Ramos (cell line): ENCODE results near the gene NECAP2.

Experiments
- in situ Hi-C: fragments of 300-500 bp; cut with MboI; formaldehyde crosslinking; loops from one replicate; pipeline ENCODE4 v1.14.3; 2022; ENCODE audit warnings: low sequenced_read_pairs; ENCODE audit not compliant: unreplicated experiment

Gene NECAP2

DNA sequence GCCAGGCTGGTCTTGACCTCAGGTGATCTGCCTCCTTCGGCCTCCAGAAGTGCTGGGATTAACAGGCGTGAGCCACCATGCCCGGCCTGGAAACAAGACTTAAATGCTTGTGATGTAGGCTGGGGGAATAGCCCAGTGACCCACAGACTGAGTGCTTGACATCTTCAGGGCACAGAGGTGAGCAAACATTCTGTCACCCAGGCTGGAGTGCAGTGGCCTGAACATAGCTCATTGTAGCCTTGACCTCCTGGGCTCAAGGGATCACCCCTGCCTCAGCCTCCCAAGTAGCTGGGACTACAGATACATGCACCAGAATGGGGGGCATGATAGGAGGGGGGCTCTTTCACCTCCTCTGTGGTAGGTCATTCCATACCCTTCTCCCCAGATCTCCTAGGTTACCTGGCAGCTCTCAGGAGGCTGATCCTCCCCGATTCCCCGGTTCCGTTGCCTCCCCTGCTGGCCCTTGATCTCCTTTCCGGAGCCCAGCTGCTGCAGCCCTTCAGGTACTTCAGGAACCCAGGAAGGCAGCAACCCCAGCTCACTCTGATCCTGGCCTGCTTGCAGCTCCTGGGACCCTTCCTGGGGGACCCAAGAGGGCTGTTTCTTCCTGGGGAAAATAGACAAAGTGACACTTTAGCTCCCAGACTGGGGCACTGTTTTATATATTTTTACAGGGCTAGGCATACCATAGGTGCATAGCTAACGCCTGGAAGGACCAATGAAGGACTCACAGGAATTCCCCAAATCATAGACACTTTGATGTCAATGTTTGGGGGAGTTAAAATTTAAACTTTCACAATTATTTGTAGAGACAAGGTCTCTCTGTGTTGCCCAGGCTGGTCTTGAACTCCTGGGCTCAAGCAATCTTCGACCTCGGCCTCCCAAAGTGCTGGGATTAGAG, 15.1 kb upstream of the NECAP2 start:
- in situ Hi-C loops: no loop called here

DNA sequence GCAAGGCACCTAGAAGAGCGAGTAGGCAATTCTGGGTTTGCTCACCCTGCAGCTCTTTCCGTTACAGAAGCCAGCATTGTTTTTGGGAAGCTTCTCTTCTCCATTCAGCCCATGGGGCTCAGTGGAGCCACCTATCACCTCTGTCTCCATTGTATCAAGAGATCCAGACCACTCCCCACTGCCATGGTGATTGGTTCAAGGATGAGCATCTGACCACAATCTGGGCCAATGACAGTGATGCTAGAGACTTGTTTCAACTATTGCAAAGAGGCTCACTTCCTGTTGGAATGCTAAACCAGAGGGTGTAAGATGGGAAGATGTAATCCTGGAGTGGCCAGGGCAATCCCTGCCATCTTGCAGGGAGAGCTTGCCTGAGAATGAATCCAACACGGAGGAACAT, 9.9 kb upstream of the NECAP2 start:
- in situ Hi-C loops: no loop called here

DNA sequence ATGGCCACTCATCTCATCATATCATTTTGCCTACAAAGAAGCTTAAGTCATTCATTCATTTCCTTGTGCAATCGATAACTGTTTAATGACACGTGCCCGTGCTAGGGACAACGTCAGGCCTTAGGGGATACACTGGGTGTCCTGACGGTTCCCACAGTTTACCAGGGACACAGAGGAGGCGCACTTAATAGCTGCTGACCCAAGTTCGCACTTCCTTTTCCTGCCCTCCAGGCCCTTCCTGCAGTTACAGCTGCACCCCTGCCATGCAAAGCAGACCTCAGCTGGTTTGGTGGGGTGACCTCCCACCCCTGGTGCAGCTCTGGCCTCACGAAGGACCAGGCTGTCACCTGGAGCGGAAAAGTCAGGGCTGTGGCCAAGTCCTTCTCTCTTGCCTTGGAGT, 7.5 kb upstream of the NECAP2 start:
- in situ Hi-C loops: no loop called here

DNA sequence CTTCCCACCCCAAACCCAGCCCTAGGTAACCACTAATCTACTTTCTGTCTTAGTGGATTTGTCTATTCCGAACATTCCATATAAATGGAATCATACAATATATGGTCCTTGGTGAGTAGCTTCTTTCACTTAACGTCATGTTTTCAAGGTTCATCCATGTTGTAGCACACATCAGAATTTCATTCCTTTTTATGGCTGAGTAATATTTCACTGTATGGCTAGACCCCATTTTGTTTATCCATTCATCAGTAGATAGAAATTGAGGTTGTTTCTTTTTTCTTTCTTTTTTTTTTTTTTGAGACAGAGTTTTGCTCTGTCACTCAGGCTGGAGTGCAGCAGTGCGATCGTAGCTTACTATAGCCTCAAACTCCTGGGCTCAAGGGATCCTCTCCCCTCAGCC, 6.5 kb upstream of the NECAP2 start:
- in situ Hi-C loops: no loop called here

DNA sequence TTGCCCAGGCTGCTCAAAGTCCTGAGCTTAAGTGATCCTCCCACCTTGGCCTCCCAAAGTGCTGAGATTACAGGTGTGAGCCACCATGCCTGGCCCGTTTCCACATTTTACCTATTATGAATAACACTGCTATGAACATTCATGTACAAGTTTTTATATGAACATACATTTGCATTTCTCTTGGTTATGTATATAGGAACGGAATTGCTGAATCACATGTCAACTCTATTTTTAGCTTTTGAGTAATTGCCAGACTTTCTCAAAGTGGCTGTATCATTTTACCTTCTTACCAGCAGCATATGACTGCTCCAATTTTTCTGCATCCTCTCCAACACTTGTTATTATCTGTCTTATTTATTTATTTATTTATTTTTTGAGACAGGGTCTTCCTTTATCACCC, 6.0 kb upstream of the NECAP2 start:
- in situ Hi-C loops: no loop called here

DNA sequence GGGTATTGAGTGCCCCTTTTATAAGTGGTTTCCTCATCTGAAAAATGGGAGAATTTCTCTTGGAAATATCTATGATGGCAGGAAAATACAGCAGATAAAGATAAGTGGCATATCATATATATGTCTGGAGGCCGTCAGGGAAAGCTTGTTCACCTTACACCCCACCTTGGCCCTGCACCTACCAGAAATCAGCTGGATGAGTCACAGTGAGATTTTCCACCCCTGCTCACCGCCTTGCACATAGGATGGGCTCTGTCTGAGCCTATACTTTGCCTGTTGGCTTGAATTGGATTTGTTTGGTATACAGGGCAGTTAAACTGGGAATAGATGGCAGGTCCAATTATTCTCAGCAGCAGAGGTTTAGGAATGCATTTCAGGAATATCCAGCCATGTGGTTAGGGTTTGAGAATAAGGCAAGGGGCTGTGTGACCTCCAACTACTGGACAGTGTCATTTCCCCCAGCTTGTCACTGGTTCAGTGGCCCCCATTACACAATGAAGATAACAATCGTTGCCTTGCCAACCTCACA, 3.5 kb upstream of the NECAP2 start, which contains the start of gene SPATA21:
Gene SPATA21 (minus strand): TSS at position 479 of the 529 bp plus-strand sequence. CDS start 6,053 bp downstream, outside the sequence.
- in situ Hi-C loops: no loop called here

GRCh38 chr1:16438516-16438915, 2.0 kb upstream of the NECAP2 start:
- in situ Hi-C loops: no loop called here

DNA sequence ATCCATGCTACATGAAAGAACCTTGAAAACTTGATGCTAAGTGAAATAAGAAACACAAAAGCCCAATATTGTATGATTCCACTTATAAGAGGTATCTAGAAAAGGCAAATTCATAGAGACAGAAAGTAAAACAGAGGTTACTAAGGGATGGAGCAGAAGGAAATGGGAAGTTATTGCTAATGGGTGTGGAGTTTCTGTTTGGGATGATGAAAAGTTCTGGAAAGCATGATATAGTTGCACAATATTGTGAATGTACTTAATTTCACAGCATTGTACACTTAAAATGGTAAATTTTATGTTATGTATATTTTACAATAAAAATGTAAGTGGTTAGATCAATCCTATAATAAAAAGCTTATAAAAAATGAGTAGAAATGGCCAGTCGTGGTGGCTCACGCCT, 1.6 kb upstream of the NECAP2 start:
- in situ Hi-C loops: no loop called here

- in situ Hi-C loops: no loop called here
Observed at GRCh38 chr1:16440131-16440469, 424 bp upstream of the NECAP2 start.

- in situ Hi-C loops: no loop called here
Observed at GRCh38 chr1:16441282-16441665, 750 bp downstream of the NECAP2 start.

DNA sequence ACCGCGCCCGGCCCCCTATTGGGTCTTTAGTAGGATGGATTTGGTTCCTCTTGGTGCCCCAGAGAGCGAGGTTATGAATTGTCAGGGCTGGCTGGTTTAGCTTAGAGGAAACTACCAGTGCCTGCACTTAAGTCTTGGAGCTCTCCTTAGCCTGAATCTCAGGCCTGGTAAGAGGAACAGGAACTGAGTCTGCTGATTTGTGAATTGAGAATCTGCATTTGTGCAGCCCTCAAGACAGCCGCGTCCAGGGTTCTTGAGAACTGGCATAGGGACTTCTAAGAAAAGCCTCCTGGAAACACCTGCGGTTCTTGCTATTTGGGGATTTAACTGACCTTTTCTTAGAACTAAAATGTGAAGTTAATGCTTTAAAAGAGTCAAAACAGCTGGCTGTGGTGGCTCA, 1.7 kb downstream of the NECAP2 start:
- in situ Hi-C loops: no loop called here

- in situ Hi-C loops: no loop called here
Observed at GRCh38 chr1:16442941-16443340, 2.4 kb downstream of the NECAP2 start.

DNA sequence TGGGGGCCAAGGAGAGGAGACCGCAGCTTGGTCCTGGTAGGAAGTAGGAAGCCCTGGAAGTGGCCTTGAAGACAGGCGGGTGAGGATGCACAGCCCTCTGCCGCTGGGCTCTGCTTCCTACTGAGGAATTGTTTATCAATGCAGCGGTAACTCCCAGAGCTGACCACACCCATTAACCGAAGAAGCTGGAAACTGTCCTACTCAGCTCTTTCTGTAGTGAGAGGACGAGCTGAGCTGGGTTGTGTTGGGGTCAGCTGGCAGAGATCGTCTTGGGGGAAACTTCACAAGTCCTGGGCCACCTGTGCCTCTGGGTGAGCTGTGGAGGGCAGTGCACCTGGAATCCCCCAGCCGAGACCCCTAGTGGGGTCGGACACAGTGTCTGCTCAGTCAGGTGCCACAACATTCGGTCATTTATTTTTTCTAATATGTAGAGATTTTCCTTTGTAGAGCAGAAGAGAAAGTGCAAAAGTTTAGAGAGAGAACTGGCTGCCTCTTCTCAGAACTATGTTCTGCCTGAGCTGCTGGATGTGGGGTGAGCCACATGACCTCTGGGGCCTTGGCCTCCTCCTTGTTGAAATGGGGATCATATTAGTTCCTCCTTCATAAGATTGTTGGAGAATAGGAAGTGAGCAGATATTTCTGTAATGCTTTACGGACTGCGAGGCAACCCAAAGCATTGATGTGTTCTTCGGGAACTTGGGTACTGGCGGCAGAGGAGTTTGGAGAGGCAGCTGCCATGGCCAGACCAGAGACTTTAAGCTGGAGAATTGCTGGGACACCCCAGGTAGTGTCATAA, 3.6 kb downstream of the NECAP2 start:
- in situ Hi-C loops: no loop called here

DNA sequence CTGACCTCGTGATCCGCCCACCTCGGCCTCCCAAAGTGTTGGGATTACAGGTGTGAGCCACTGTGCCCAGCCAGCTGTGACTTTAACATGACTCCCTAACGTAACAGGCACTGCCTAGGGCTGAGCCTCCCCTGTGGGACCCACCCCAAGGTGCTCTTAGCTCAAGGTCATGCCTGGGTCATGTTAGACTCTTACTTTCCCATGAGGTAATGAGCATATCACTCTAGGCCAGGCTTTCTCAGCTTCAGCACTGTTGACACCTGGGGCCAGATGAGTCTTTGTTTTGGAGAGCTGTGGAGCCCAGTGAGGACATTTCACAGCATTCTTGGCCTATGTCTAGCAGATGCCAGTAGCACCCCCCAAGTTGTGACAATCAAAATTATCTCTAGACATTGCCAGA, 4.5 kb downstream of the NECAP2 start:
- in situ Hi-C loops: no loop called here

DNA sequence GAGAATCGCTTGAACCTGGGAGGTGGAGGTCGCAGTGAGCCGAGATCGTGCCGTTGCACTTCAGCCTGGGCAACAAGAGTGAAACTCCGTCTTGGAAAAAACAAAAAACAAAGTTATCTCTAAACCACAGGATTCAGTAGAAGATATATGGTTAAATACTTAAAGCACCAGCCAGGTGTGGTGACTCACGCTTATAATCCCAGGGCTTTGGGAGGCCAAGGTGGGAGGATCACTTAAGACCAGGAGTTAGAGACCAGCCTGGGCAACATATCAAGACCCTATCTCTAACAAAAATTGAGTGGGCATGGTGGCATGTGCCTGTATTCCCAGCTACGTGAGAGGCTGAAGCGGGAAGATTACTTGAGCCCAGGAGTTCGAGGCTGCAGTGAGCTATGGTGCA, 5.6 kb downstream of the NECAP2 start:
- in situ Hi-C loops: no loop called here

- in situ Hi-C loops: no loop called here
Observed at GRCh38 chr1:16447641-16448040, 7.1 kb downstream of the NECAP2 start.

- in situ Hi-C loops: no loop called here
Observed at GRCh38 chr1:16449065-16449464, 8.5 kb downstream of the NECAP2 start.

GRCh38 chr1:16449666-16450065, 9.1 kb downstream of the NECAP2 start:
- in situ Hi-C loops: no loop called here

DNA sequence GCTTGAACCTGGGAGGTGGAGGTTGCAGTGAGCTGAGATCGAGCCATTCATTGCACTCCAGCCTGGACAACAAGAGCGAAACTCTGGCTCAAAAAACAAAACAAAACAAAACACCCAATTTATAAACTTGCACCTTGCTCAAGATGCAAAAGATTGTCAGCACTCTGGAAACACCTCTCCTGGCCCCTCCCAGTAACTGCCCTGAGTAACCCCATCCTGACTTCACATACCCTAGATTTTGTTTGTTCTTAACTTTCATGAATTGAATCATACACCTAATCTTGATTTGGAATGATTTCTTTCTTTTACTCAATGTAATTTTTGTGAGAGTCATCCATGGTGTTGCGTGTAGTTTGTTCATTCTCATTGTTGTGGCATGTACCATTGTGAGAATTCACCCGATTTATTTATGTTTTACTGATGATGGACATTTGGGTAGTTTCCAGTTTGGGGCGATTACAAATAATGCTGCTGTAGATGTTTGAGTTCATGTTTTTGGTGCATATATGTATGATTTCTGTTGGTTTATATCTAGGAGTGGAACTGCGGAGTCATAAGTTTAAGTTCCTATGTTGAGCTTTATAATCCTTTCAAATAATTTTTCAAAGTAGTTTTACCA, 10.4 kb downstream of the NECAP2 start:
- in situ Hi-C loops: no loop called here

DNA sequence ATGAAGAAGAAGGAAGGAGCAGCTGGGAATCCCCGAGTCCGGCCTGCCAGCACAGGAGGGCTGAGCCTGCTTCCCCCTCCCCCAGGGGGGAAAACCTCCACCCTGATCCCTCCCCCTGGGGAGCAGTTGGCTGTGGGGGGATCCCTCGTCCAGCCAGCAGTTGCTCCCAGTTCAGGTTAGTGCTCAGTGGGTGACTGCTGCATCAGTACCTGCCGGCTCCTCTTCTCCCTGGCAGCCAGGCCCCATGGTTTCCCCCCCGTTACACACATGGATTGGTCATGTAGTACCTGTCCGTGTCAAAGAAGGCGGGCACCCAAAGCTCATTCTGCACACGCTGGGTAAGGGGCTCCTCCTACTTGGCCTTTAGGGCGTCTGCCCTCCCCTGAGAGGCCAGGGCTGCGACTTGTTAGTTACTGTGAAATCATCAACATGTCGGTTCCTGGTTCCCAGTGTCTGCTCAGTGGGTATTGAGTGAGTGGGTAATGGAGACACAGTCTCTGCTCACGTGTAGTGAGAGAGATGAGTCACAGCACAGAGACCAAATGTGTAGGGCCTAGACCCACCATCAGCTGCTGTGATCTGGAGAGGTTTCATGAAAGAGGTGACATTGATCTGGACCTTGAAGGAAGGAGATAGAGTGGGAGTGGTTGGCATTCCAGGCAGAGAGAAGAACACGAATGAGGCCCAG, 11.5 kb downstream of the NECAP2 start:
- in situ Hi-C loops: no loop called here
